ENCODE results near the gene ZNF200.
"Not testable (repeated sequence)": the region's sequence is repeated elsewhere in the genome, so short reads cannot be mapped to it uniquely, and the experiment has no call there.

Gene ZNF200

DNA sequence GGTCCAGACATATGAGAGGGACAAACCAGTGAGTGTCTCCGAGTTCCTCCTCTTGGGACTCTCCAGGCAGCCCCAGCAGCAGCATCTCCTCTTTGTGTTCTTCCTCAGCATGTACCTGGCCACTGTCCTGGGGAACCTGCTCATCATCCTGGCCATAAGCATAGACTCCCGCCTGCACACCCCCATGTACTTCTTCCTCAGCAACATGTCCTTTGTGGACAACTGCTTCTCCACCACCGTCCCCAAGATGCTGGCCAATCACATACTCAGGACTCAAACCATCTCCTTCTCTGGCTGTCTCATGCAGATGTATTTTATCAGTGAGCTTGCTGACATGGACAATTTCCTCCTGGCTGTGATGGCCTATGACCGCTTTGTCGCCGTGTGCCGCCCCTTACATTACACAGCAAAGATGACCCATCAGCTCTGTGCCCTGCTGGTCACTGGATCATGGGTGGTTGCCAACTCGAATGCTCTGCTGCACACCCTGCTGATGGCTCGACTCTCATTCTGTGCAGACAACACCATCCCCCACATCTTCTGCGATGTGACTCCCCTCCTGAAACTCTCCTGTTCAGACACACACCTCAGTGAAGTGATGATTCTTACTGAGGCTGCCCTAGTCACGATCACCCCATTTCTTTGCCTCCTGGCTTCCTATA lies 19.2 kb downstream of the ZNF200 start:
- H3K27me3 ChIP-seq = no peaks in the 10 kb centered on the region
- no peaks in the 10 kb centered on the region for H4K20me1 ChIP-seq
- peaks cover 33 to 83% (median 54%) of the 10 kb centered on the region in 11 experiments for H3K9me3 ChIP-seq (replicated peaks in 1 of 11)
- peak in 1 of 11 experiments; percentile 10; a peak in 2 of 22 replicates for TF ChIP-seq Cebpa-rat (IDR thresholded peaks at IDR 0.05)
- peaks cover 0 to 4% (median 2%) of the 10 kb centered on the region in 11 experiments; a peak in 10 of 22 replicates for H3K36me3 ChIP-seq
- H3K4me3 ChIP-seq = peak overlapping the region in 1 of 10 experiments; percentile 16; a peak in 2 of 20 replicates
- H3K27ac ChIP-seq = peak overlapping the region in 10 of 11 experiments; percentile 54 to 90 (median 82); a peak in 19 of 22 replicates
- H3K4me1 ChIP-seq = peaks cover 23 to 42% (median 33%) of the 10 kb centered on the region in 10 experiments
- peak overlapping the region; percentile 56 to 76 (median 69) for H3K4me2 ChIP-seq
- H3K9ac ChIP-seq = peak overlapping the region in 8 of 11 experiments; percentile 49 to 72 (median 63); a peak in 14 of 22 replicates

DNA sequence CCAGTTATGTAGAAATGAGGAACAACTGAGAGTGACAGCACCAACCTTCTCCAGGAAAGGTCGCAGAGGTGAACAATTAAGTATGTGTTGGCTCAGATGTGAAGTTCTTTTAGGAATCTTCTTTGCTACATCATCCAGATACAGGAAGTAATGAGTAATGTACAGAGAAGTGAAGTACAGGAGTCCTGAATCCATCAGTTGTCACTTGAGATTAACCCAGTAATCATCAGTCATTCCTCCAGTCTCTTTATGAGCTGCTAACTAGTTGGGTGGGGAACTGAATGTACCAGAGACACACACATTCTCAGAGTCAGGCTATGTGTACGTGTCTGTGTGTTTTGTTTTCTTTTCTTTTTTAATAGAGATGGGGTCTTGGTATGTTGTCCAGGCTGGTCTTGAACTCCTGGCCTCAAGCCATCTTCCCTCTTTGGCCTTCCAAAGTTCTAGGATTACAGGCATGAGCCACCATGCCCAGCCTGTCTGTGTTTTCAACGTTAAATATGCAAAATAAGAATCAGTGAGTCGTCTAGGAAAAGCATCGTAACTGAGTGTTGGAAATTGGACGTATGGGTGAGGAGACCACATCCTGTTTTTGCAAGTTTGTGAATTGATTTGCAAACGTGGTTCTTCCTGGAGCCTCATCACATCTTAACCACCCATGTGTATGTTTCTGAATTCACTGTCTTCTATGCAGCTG lies 19.9 kb downstream of the ZNF200 start:
- Histone ChIP-seq H3K27me3 (no peaks in the 10 kb centered on the region), H3K27ac (peak overlapping the region; percentile 26 to 90 (median 81); a peak in 21 of 22 replicates), H3K4me2 (peak overlapping the region; percentile 56 to 76 (median 69)), H3K9me3 (replicated peaks in 1 of 11) (peaks cover 26 to 79% (median 47%) of the 10 kb centered on the region in 11 experiments), H4K20me1 (no peaks in the 10 kb centered on the region), H3K4me3 (peak overlapping the region in 2 of 10 experiments; percentile 9 to 16; a peak in 2 of 20 replicates), H3K4me1 (peaks cover 23 to 42% (median 33%) of the 10 kb centered on the region in 10 experiments), H3K9ac (peak overlapping the region in 10 of 11 experiments; percentile 9 to 72 (median 60); a peak in 14 of 22 replicates), H3K36me3 (no peaks in the 10 kb centered on the region; a peak in 1 of 22 replicates)
- TF ChIP-seq Cebpa-rat (IDR thresholded peaks at IDR 0.05) = peak in 8 of 11 experiments; percentile 8 to 72 (median 48); a peak in 7 of 22 replicates

DNA sequence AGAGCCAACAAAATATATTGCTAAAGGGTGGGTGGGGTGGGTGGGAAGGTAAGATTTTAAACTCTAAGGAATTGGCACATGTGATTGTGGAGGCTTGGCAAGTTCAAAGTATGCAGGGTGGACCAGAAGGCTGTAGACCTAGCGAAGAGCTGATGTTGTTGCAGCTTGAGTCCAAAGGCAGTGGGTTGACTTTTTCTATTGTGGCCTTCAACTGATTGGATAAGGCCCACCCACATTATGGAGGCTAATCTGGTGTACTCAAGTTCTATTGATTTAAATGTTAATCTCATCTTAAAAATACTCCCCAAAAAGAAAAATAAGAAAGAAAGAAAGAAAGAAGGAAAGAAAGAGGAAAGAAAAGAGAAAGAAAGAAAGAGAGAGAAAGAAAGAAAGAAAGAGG lies 22.4 kb downstream of the ZNF200 start:
- no peaks in the 10 kb centered on the region for H3K36me3 ChIP-seq
- no peak for TF ChIP-seq Cebpa-rat (IDR thresholded peaks at IDR 0.05)
- H3K4me2 ChIP-seq = no peak overlapping the region
- H3K4me3 ChIP-seq = no peak overlapping the region
- H3K27ac ChIP-seq = no peak overlapping the region
- H3K9ac ChIP-seq = no peak overlapping the region
- no peaks in the 10 kb centered on the region for H4K20me1 ChIP-seq
- peaks cover 21 to 35% (median 30%) of the 10 kb centered on the region in 10 experiments for H3K4me1 ChIP-seq
- peaks cover 24 to 77% (median 43%) of the 10 kb centered on the region in 11 experiments for H3K9me3 ChIP-seq (replicated peaks in 1 of 11)
- H3K27me3 ChIP-seq = no peaks in the 10 kb centered on the region

DNA sequence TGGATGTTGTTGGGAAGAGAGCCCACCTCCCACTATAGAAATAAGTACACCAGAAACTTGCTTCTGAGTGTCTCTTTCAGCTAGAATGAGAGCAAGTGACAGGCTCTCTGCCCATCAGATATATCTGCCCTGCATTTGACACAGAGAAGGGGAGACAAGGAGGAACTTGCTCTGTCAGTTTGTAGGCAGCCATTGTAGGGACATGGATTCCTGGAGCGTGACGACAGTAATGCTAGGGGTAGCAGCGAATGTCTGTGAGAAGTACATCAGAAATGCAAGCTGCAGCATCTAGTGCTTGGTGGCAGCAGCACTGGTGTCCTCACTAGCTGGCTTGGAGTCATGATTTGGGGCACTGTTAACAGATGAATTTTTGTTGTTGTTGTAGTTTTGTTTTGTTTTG lies 23.0 kb downstream of the ZNF200 start:
- Histone ChIP-seq H3K36me3 (no peaks in the 10 kb centered on the region), H3K4me3 (no peak overlapping the region), H3K9me3 (replicated peaks in 1 of 11) (peaks cover 29 to 77% (median 44%) of the 10 kb centered on the region in 11 experiments), H3K27me3 (no peaks in the 10 kb centered on the region), H3K9ac (no peak overlapping the region), H3K27ac (no peak overlapping the region), H4K20me1 (no peaks in the 10 kb centered on the region), H3K4me2 (no peak overlapping the region), H3K4me1 (peaks cover 20 to 29% (median 27%) of the 10 kb centered on the region in 10 experiments)
- no peak for TF ChIP-seq Cebpa-rat (IDR thresholded peaks at IDR 0.05)

- no peaks in the 10 kb centered on the region; a peak in 1 of 22 replicates for H3K27me3 ChIP-seq
- no peak overlapping the region for H3K9ac ChIP-seq
- no peak overlapping the region for H3K4me2 ChIP-seq
- no peaks in the 10 kb centered on the region for H3K4me1 ChIP-seq
- H3K4me3 ChIP-seq = no peak overlapping the region
- TF ChIP-seq Cebpa-rat (IDR thresholded peaks at IDR 0.05) = no peak
- peaks cover 46 to 86% (median 60%) of the 10 kb centered on the region in 11 experiments for H3K9me3 ChIP-seq (replicated peaks in 1 of 11)
- H3K36me3 ChIP-seq = no peaks in the 10 kb centered on the region
- no peak overlapping the region for H3K27ac ChIP-seq
- H4K20me1 ChIP-seq = no peaks in the 10 kb centered on the region
Measured at GRCh38 chr16:3207086-3207953, 27.6 kb downstream of the ZNF200 start.

- H3K4me2 ChIP-seq, H3K4me3 ChIP-seq, H3K9ac ChIP-seq, H3K4me1 ChIP-seq, H4K20me1 ChIP-seq, H3K27me3 ChIP-seq, H3K27ac ChIP-seq, H3K36me3 ChIP-seq: not testable (repeated sequence)
- H3K9me3 ChIP-seq (replicated peaks in 1 of 11) = peaks cover 46 to 74% (median 58%) of the 10 kb centered on the region in 11 experiments
Measured at GRCh38 chr16:3205939-3206338, 29.0 kb downstream of the ZNF200 start.

DNA sequence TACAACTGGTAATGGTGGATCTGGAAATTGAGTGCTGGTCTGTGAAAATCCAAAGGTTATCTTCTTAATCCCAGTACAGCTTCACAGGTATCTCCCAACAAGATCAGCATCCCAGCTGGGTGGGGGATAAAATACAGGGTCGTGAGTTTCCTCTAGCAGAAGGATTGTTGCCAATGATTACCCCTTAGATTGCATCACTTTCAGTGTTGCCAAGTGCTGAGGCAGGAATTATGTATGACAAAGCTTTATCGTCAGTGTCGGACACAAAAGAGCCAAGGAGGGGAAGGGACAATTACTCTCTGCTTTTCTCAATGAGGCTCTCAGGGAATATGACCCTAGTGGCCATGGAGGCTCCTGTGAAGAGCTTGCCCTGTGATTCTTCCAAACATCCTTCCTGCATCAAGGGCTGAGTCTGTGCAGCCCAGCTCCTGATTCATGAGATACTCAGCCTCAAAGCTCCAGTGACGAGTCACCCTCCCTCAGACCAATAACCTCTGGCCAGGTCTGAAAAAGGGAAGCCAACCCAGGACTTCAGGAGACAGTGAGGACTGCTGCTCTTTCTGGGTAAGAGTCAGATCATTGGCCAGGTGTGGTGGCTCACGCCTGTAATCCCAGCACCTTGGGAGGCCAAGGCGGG lies 31.9 kb downstream of the ZNF200 start:
- Histone ChIP-seq H3K27me3 (peaks cover 0 to 8% (median 6%) of the 10 kb centered on the region in 11 experiments; a peak in 15 of 22 replicates), H3K4me3 (no peak overlapping the region), H4K20me1 (no peaks in the 10 kb centered on the region), H3K4me2 (no peak overlapping the region), H3K9me3 (replicated peaks in 1 of 11) (peaks cover 35 to 53% (median 43%) of the 10 kb centered on the region in 11 experiments), H3K27ac (no peak overlapping the region), H3K4me1 (peaks cover 0 to 5% (median 0%) of the 10 kb centered on the region in 10 experiments; a peak in 1 of 20 replicates), H3K9ac (no peak overlapping the region), H3K36me3 (no peaks in the 10 kb centered on the region)
- TF ChIP-seq Cebpa-rat (IDR thresholded peaks at IDR 0.05) = peak in 1 of 11 experiments; percentile 49; a peak in 1 of 22 replicates

GRCh38 chr16:3198334-3199072 lies 36.5 kb downstream of the ZNF200 start:
- no peak for TF ChIP-seq Cebpa-rat (IDR thresholded peaks at IDR 0.05)
- Histone ChIP-seq H3K4me2 (no peak overlapping the region), H3K27me3 (peaks cover 7 to 28% (median 21%) of the 10 kb centered on the region in 11 experiments; a peak in 15 of 22 replicates), H3K4me1 (peaks cover 0 to 5% (median 0%) of the 10 kb centered on the region in 10 experiments; a peak in 1 of 20 replicates), H3K9ac (no peak overlapping the region), H3K36me3 (no peaks in the 10 kb centered on the region), H4K20me1 (no peaks in the 10 kb centered on the region), H3K9me3 (replicated peaks in 1 of 11) (peaks cover under 1 to 17% (median 6%) of the 10 kb centered on the region in 11 experiments; a peak in 21 of 22 replicates), H3K27ac (no peak overlapping the region), H3K4me3 (no peak overlapping the region)

DNA sequence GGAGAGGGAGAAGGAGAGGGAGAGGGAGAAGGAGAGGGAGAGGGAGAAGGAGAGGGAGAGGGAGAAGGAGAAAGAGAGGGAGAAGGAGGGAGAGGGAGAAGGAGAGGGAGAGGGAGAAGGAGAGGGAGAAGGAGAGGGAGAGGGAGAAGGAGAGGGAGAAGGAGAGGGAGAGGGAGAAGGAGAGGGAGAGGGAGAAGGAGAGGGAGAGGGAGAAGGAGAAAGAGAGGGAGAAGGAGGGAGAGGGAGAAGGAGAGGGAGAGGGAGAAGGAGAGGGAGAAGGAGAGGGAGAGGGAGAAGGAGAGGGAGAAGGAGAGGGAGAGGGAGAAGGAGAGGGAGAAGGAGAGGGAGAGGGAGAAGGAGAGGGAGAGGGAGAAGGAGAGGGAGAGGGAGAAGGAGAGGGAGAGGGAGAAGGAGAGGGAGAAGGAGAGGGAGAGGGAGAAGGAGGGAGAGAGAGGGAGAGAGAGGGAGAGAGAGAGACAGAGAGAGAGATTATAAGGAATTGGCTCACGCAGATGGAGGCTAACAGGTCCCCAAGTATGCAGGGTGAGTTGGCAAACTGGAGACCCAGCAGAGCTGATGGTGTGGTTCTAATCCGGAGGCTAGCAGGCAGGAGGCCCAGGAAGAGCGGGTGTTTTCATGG lies 37.1 kb downstream of the ZNF200 start:
- H3K4me3 ChIP-seq, H3K4me2 ChIP-seq, H3K9ac ChIP-seq, H3K4me1 ChIP-seq, H3K36me3 ChIP-seq, H4K20me1 ChIP-seq, H3K27ac ChIP-seq: not testable (repeated sequence)
- peaks cover 7 to 28% (median 21%) of the 10 kb centered on the region in 11 experiments; a peak in 15 of 22 replicates for H3K27me3 ChIP-seq
- H3K9me3 ChIP-seq (replicated peaks in 1 of 11) = peaks cover 7 to 20% (median 12%) of the 10 kb centered on the region in 11 experiments
